Astrocyte of the cerebellum (primary cell): ENCODE data around the gene CEACAM6.
"Not testable (repeated sequence)": the region's sequence is repeated elsewhere in the genome, so short reads cannot be mapped to it uniquely, and the experiment has no call there.

Experiments used
- DNase-seq: peaks from one replicate; pipeline ENCODE4 v3.0.0-alpha.2; 2011; ENCODE audit warnings: low read depth
- H3K4me3 ChIP-seq: 2 replicates; pipeline ENCODE4 v1.5.1; 2011; ENCODE audit warnings: mild to moderate bottlenecking, low read depth, low read length, moderate library complexity
- in situ Hi-C: cut with HindIII; loops from 2 replicates; pipeline ENCODE4 v1.10.0; 2017; ENCODE audit warnings: low sequenced_read_pairs
- TF ChIP-seq, protein P1 (sequence below): IDR thresholded peaks from 2 replicates; pipeline ENCODE4 v1.5.1; 2012; ENCODE audit warnings: low read length, low read depth, moderate library complexity, mild to moderate bottlenecking; ENCODE audit errors: missing control alignments

Gene CEACAM6

DNA sequence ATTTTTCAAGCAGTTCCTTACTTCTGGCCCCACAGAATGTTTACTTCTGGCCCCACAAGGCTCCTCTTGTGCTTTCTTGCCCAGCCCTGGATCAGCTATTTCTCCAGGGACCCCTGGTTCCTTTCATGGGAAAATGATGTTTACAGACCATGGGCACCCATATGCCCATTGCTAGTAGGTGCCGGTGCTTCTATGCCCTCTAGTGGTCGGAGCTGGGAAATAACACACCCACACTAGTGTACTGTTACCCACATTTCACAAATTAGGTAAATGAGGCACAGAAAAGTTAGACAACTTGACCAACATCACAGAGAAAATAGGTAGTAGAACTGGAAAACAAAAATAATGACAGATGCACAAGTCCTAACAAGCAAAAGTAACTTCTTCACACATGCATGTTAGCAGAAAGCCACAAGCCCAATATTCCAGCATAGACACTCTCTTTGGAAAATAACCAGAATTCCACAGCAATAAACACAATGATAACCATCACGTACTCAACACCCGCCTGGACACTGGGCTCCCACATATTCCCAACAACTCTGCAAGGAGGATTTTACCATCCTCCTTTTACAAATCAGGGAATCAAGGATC is 1.3 kb upstream of the CEACAM6 start:
- TF ChIP-seq, protein P1, sequence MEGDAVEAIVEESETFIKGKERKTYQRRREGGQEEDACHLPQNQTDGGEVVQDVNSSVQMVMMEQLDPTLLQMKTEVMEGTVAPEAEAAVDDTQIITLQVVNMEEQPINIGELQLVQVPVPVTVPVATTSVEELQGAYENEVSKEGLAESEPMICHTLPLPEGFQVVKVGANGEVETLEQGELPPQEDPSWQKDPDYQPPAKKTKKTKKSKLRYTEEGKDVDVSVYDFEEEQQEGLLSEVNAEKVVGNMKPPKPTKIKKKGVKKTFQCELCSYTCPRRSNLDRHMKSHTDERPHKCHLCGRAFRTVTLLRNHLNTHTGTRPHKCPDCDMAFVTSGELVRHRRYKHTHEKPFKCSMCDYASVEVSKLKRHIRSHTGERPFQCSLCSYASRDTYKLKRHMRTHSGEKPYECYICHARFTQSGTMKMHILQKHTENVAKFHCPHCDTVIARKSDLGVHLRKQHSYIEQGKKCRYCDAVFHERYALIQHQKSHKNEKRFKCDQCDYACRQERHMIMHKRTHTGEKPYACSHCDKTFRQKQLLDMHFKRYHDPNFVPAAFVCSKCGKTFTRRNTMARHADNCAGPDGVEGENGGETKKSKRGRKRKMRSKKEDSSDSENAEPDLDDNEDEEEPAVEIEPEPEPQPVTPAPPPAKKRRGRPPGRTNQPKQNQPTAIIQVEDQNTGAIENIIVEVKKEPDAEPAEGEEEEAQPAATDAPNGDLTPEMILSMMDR, result peak; percentile 68
- no peak overlapping the region for H3K4me3 ChIP-seq
- in situ Hi-C loops, result no loop called here
- no peak for DNase-seq

DNA sequence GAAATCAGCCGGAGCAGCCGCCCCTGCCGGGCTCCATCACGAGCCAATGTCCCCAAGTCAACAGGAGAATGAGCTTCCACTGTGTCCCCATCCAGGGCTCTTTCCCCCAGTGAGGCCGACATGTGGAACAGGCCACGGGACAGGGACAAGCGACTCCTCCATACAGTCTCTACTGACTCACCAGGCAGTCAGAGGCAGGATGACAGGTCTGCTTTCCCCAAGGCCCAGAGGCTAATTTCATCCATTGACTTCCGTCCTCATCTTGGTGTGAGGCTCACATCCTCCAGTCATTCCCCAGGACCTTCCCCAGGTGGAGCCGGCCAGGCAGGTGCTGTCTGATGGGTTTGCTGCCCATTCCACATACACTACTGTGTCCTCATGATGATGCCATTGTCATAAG is 3.5 kb downstream of the CEACAM6 start:
- H3K4me3 ChIP-seq, result no peak overlapping the region
- DNase-seq, result no peak
- TF ChIP-seq, protein P1, result no peak
- in situ Hi-C loops, result no loop called here

DNA sequence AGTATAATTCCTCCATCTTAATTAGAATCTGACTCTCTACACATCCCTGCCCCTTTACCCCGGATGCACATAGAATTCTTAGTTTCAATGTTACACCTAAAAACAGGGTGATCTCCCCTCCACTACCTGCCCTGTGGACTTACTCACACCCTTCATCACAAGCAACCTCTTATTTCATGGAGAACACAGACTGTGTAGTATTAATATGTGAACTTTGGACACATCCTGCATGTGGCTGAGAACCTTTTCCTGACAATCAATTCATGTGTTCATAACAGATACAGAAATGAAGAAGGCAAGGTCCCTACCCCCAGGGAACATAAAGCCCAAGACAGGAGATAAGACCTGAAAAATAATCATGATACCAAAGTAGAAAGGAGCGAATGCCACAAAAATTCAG is 11.8 kb downstream of the CEACAM6 start:
- in situ Hi-C loops, result no loop called here
- TF ChIP-seq, protein P1, result no peak
- no peak overlapping the region for H3K4me3 ChIP-seq
- no peak for DNase-seq

DNA sequence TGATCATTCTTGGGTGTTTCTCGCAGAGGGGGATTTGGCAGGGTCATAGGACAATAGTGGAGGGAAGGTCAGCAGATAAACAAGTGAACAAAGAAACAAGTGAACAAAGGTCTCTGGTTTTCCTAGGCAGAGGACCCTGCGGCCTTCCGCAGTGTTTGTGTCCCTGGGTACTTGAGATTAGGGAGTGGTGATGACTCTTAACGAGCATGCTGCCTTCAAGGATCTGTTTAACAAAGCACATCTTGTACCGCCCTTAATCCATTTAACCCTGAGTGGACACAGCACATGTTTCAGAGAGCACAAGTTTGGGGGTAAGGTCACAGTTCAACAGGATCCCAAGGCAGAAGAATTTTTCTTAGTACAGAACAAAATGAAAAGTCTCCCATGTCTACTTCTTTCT is 12.8 kb downstream of the CEACAM6 start:
- DNase-seq, in situ Hi-C loops, H3K4me3 ChIP-seq: not testable (repeated sequence)

DNA sequence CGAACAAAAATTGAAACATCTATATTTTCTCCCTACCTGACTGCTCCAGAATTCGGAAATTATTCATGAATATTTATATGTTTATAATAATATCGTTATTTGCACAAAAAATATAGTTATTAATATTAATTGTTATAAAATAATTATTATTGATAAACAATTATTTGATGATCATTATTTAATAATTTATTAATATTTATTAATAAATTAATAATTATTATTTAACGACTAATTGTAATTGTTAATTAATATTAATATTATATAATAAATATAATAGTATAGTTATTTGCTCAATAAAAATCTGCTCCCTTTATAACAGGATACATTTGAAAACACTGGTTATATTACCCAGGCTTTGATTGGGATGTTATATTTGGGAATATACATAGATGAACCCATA is 14.3 kb downstream of the CEACAM6 start:
- in situ Hi-C loops, result no loop called here
- DNase-seq, result no peak
- H3K4me3 ChIP-seq, result no peak overlapping the region
- TF ChIP-seq, protein P1, result no peak

DNA sequence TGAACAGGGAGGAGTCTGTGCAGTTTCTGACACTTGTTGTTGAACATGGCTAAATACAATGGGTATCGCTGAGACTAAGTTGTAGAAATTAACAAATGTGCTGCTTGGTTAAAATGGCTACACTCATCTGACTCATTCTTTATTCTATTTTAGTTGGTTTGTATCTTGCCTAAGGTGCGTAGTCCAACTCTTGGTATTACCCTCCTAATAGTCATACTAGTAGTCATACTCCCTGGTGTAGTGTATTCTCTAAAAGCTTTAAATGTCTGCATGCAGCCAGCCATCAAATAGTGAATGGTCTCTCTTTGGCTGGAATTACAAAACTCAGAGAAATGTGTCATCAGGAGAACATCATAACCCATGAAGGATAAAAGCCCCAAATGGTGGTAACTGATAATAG is 16.1 kb downstream of the CEACAM6 start:
- no peak for DNase-seq
- in situ Hi-C loops, result no loop called here
- TF ChIP-seq, protein P1, result no peak

DNA sequence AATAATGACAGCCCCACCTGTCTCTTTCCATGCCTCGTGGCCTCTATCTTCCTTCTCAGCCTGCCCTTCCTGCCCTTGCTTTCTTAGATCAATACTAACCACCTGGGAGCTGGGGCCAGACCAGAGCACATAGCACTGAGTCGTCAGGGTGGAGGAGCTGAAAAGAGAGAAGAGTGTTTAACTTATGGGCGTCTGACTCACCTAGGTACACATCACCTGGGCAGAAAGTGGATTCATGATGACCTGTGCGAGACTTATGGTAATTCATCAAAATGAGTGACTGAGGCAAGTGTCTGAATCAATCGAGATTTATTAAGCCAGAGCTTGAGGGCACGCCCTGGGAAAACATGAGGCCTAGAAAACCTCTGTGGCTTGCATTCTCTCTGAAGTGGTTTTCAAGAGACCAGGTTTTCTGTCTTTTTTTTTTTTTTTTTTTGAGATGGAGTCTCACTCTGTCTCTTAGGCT is 19.2 kb downstream of the CEACAM6 start:
- no peak overlapping the region for H3K4me3 ChIP-seq
- no peak for DNase-seq
- TF ChIP-seq, protein P1, result no peak
- in situ Hi-C loops, result no loop called here

More for the DNA sequence above, 16.1 kb downstream of the CEACAM6 start:
- no peak overlapping the region for H3K4me3 ChIP-seq
